Lung microvascular endothelial cell (primary cell): ENCODE measurements around the gene ITGB5. TPM values are rescaled to one million over a fixed set of nuclear protein-coding genes. Genes with fewer than 3 reads are reported as not detected.
"Not testable (repeated sequence)": the region's sequence is repeated elsewhere in the genome, so short reads cannot be mapped to it uniquely, and the experiment has no call there.

Experiments
- DNase-seq, 2 donors: peaks; one replicate each; pipeline versions ENCODE4 v3.0.0 to v3.0.0-alpha.2; 2010; ENCODE audit warnings: low read depth in 2 of 2
- total RNA-seq: library from RNA; depleted of rRNA; stranded (reverse); fragments of >200 nt; gene quantifications from 2 replicates; pipeline ENCODE4 v1.2.1, GENCODE V29; 2014

The ITGB5 gene
- total RNA-seq, 1 donor from 2014 or later: 49.2 TPM

- no peak for DNase-seq
These were observed 128.1 kb downstream of the ITGB5 start for GRCh38 chr3:124758851-124759635.

- DNase-seq: not testable (repeated sequence)
These were observed 129.2 kb downstream of the ITGB5 start for GRCh38 chr3:124757926-124758325.

- no peak for DNase-seq
These were observed 135.1 kb downstream of the ITGB5 start for GRCh38 chr3:124752051-124752450.

- DNase-seq: no peak
These were observed 135.7 kb downstream of the ITGB5 start for GRCh38 chr3:124751501-124751900.

- not testable (repeated sequence) for DNase-seq
These were observed 137.3 kb downstream of the ITGB5 start for GRCh38 chr3:124749877-124750276.

- no peak for DNase-seq
These were observed 138.5 kb downstream of the ITGB5 start for GRCh38 chr3:124748560-124749198.

- DNase-seq: no peak
These were observed 139.8 kb downstream of the ITGB5 start for GRCh38 chr3:124747111-124747981.

- no peak for DNase-seq
These were observed 141.4 kb downstream of the ITGB5 start for GRCh38 chr3:124745756-124746155.

- no peak for DNase-seq
These were observed 146.1 kb downstream of the ITGB5 start for GRCh38 chr3:124741027-124741426.

GRCh38 chr3:124731760-124732159, 155.4 kb downstream of the ITGB5 start:
- DNase-seq: no peak

- no peak for DNase-seq
These were observed 156.2 kb downstream of the ITGB5 start for GRCh38 chr3:124730941-124731297.

GRCh38 chr3:124730129-124730940, 156.8 kb downstream of the ITGB5 start, which contains the start of gene UMPS:
UMPS (plus strand) TSS chr3:124730452; CDS start chr3:124730472, 20 bp downstream.
- DNase-seq: peak; percentile 85 to 89

- no peak for DNase-seq
These were observed 164.6 kb downstream of the ITGB5 start for GRCh38 chr3:124722589-124722988.

GRCh38 chr3:124714223-124714853, 172.8 kb downstream of the ITGB5 start:
- DNase-seq: no peak

Other genes starting within 250 kb of the ITGB5 start
- 15.3 and 18.1 TPM in 2 replicates for gene UMPS, start 156.9 kb downstream of the ITGB5 start, total RNA-seq
- not detected in 2 replicates for gene MUC13, start 47.4 kb upstream of the ITGB5 start, total RNA-seq
- gene HEG1, start 168.6 kb upstream of the ITGB5 start, total RNA-seq: 15.1 and 19.6 TPM in 2 replicates